SU-DHL-6 (cell line): ENCODE results near the gene AFAP1L1.

ENCODE experiments used
- H2AFZ ChIP-seq: fragments of 200-600 bp; sonication (generic); 2 replicates; pipeline ENCODE4 v1.6.1; 2014; ENCODE audit warnings: low read depth, mild to moderate bottlenecking, moderate library complexity, mixed read lengths, antibody characterized with exemption, low read length; ENCODE audit not compliant: severe bottlenecking
- H3F3A ChIP-seq: fragments of 200-600 bp; shearing (Covaris generic); 2 replicates; pipeline ENCODE4 v1.6.0; 2016; ENCODE audit warnings: antibody characterized with exemption, mild to moderate bottlenecking; ENCODE audit not compliant: insufficient read depth
- H3K27ac ChIP-seq: fragments of 200-600 bp; sonication (generic); 2 replicates; pipeline ENCODE4 v1.5.1; 2016; ENCODE audit warnings: low read depth, mild to moderate bottlenecking, low read length, moderate library complexity, mixed read lengths
- H3K27me3 ChIP-seq: fragments of 200-600 bp; sonication (generic), shearing (Covaris generic); 2 replicates; pipeline ENCODE4 v1.6.0; 2014; ENCODE audit warnings: mild to moderate bottlenecking, low read length
- H3K36me3 ChIP-seq: fragments of 200-600 bp; sonication (generic); 2 replicates; pipeline ENCODE4 v1.6.1; 2014; ENCODE audit warnings: mild to moderate bottlenecking, low read length, mixed read lengths
- H3K4me2 ChIP-seq: fragments of 300-600, 200-600 bp; shearing (Covaris generic), sonication (generic); 2 replicates; pipeline ENCODE4 v1.6.0; 2014; ENCODE audit warnings: low read length, low read depth, mild to moderate bottlenecking; ENCODE audit not compliant: poor library complexity, severe bottlenecking
- H3K4me3 ChIP-seq: fragments of 200-600 bp; sonication (generic); 2 replicates; pipeline ENCODE4 v1.5.1; 2014; ENCODE audit warnings: antibody characterized with exemption, low read length, mild to moderate bottlenecking, mixed read lengths; ENCODE audit not compliant: insufficient read depth, poor library complexity, severe bottlenecking
- H3K79me2 ChIP-seq: fragments of 200-600 bp; sonication (generic); 2 replicates; pipeline ENCODE4 v1.6.1; 2014; ENCODE audit warnings: mild to moderate bottlenecking, low read length, moderate library complexity; ENCODE audit not compliant: insufficient read depth
- H3K9ac ChIP-seq: fragments of 200-600 bp; sonication (generic); 2 replicates; pipeline ENCODE4 v1.7.0; 2014; ENCODE audit warnings: mild to moderate bottlenecking, low read length
- H3K9me2 ChIP-seq: fragments of 200-600 bp; sonication (generic); replicated peaks from 2 replicates; pipeline ENCODE4 v1.6.1; 2014; ENCODE audit warnings: low read length; ENCODE audit not compliant: insufficient read depth
- H3K9me3 ChIP-seq: fragments of 200-600 bp; sonication (generic); 2 replicates; pipeline ENCODE4 v1.6.1; 2014; ENCODE audit warnings: low read length, mixed read lengths; ENCODE audit not compliant: insufficient read depth
- H4K20me1 ChIP-seq: fragments of 200-600 bp; sonication (generic); 2 replicates; pipeline ENCODE4 v1.6.1; 2014; ENCODE audit warnings: low read depth, mild to moderate bottlenecking, antibody characterized with exemption, low read length, moderate library complexity, mixed read lengths
- CTCF ChIP-seq: fragments of 200-600 bp; sonication (generic); IDR thresholded peaks from one replicate; pipeline ENCODE4 v1.5.1; 2017; ENCODE audit warnings: antibody characterized with exemption, mild to moderate bottlenecking, low read length, moderate library complexity; ENCODE audit not compliant: insufficient read depth, poor library complexity, severe bottlenecking
- EZH2phosphoT487 ChIP-seq: fragments of 200-600 bp; sonication (generic), shearing (Covaris generic); conservative IDR thresholded peaks from 2 replicates; pipeline ENCODE4 v1.6.1; 2018; ENCODE audit warnings: mild to moderate bottlenecking, antibody characterized with exemption, low read length, moderate library complexity, mixed read lengths

AFAP1L1 gene

GRCh38 chr5:149227168-149227826, 44.4 kb upstream of the AFAP1L1 start:
- Histone ChIP-seq H4K20me1 (no peaks in the 10 kb centered on the region), H3F3A (no peaks in the 10 kb centered on the region), H3K4me2 (no peak overlapping the region), H3K9ac (no peak overlapping the region), H3K79me2 (no peaks in the 10 kb centered on the region), H3K9me2 (no peaks in the 10 kb centered on the region), H3K27ac (no peak overlapping the region), H3K27me3 (no peaks in the 10 kb centered on the region), H2AFZ (no peak overlapping the region), H3K9me3 (no peaks in the 10 kb centered on the region), H3K4me3 (no peak overlapping the region), H3K36me3 (no peaks in the 10 kb centered on the region)
- no peak for TF ChIP-seq CTCF
- TF ChIP-seq EZH2phosphoT487, result no peak

GRCh38 chr5:149228618-149229297, 42.9 kb upstream of the AFAP1L1 start:
- no peaks in the 10 kb centered on the region for H4K20me1 ChIP-seq
- H2AFZ ChIP-seq, result no peak overlapping the region
- no peaks in the 10 kb centered on the region for H3K9me2 ChIP-seq
- TF ChIP-seq CTCF (no peak), EZH2phosphoT487 (no peak)
- H3K79me2 ChIP-seq, result no peaks in the 10 kb centered on the region
- H3K27me3 ChIP-seq, result no peaks in the 10 kb centered on the region
- H3K9me3 ChIP-seq, result no peaks in the 10 kb centered on the region
- H3K9ac ChIP-seq, result no peak overlapping the region
- no peak overlapping the region for H3K4me2 ChIP-seq
- H3K4me3 ChIP-seq, result no peak overlapping the region
- no peak overlapping the region for H3K27ac ChIP-seq
- no peaks in the 10 kb centered on the region for H3F3A ChIP-seq
- no peaks in the 10 kb centered on the region for H3K36me3 ChIP-seq

DNA sequence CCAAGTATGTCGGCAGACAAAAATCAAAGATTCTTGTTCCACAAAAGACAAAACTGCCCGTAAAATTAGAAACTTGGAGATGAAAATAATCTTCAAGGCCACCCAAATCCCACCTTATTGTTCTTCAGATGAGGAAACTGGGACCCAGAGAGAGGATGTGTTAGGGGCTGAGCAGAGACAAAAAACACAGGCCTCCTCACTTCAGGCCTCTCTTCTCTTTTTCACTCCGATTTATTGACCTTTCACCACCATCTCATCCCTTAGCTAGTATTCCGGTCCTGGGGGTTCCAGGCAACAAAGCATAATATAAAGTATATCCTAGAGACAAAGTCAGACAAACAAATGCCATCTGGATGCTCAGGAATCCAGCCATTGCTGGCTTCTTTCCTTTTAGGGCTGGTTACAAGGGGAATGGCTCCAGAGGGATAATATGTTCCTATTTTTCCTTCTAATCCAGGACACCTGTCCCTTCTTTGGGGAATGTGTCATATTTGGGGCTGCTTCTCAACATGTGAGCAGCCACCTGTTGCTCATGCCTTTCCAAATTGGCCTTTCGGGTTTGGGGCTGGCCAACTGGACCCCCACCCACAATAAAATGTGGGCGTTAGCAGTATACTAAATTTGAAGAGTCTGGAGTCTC, 42.2 kb upstream of the AFAP1L1 start:
- Histone ChIP-seq H2AFZ (no peak overlapping the region), H3K9me3 (no peaks in the 10 kb centered on the region), H4K20me1 (no peaks in the 10 kb centered on the region), H3K9ac (no peak overlapping the region), H3K4me3 (no peak overlapping the region), H3K9me2 (no peaks in the 10 kb centered on the region), H3K79me2 (no peaks in the 10 kb centered on the region), H3K27me3 (no peaks in the 10 kb centered on the region), H3K4me2 (no peak overlapping the region), H3K36me3 (no peaks in the 10 kb centered on the region), H3K27ac (no peak overlapping the region), H3F3A (no peaks in the 10 kb centered on the region)
- TF ChIP-seq CTCF (no peak), EZH2phosphoT487 (no peak)
